HUES6 (cell line): ENCODE data around the gene PIGU.
A peak's percentile ranks its signal among the peaks of the same experiment; 100 is the strongest.

Source experiments
- H3K27ac ChIP-seq: 2 replicates; pipeline ENCODE4 v1.7.0; 2013; ENCODE audit warnings: low read depth, mild to moderate bottlenecking, low read length, inconsistent platforms
- H3K27me3 ChIP-seq: 2 replicates; pipeline ENCODE4 v1.6.1; 2013; ENCODE audit warnings: low read length; ENCODE audit not compliant: control insufficient read depth, insufficient read depth
- H3K36me3 ChIP-seq: 2 replicates; pipeline ENCODE4 v1.6.1; 2013; ENCODE audit warnings: low read length; ENCODE audit not compliant: control insufficient read depth, insufficient read depth
- H3K4me1 ChIP-seq: 2 replicates; pipeline ENCODE4 v1.6.1; 2013; ENCODE audit warnings: low read length; ENCODE audit not compliant: control insufficient read depth, insufficient read depth
- H3K4me3 ChIP-seq: 2 replicates; pipeline ENCODE4 v1.5.1; 2013; ENCODE audit warnings: low read depth, low read length
- H3K9ac ChIP-seq: one replicate; pipeline ENCODE4 v1.6.1; 2013; ENCODE audit warnings: mild to moderate bottlenecking, low read length
- H3K9me3 ChIP-seq: 2 replicates; pipeline ENCODE4 v1.6.1; 2013; ENCODE audit warnings: low read depth, low read length; ENCODE audit not compliant: control insufficient read depth, insufficient read depth

The PIGU gene

GRCh38 chr20:34713194-34713943 is 36.5 kb upstream of the PIGU start:
- Histone ChIP-seq H3K4me1 (no peaks in the 10 kb centered on the region), H3K27me3 (peaks cover 28% of the 10 kb centered on the region), H3K4me3 (no peak overlapping the region), H3K27ac (no peak overlapping the region), H3K36me3 (no peaks in the 10 kb centered on the region; the same call in 1 of the 2 replicates), H3K9me3 (no peaks in the 10 kb centered on the region), H3K9ac (no peak overlapping the region)

GRCh38 chr20:34712525-34713192 is 35.8 kb upstream of the PIGU start:
- no peak overlapping the region for H3K4me3 ChIP-seq
- no peaks in the 10 kb centered on the region for H3K4me1 ChIP-seq
- H3K27me3 ChIP-seq: peaks cover 32% of the 10 kb centered on the region
- H3K27ac ChIP-seq: no peak overlapping the region
- H3K9me3 ChIP-seq: no peaks in the 10 kb centered on the region
- no peak overlapping the region for H3K9ac ChIP-seq
- no peaks in the 10 kb centered on the region; the same call in 1 of the 2 replicates for H3K36me3 ChIP-seq

- H3K4me3 ChIP-seq: no peak overlapping the region
- no peaks in the 10 kb centered on the region for H3K4me1 ChIP-seq
- no peak overlapping the region for H3K27ac ChIP-seq
These were observed 35.0 kb upstream of the PIGU start for GRCh38 chr20:34711813-34712430.

GRCh38 chr20:34710861-34711574 is 34.1 kb upstream of the PIGU start:
- Histone ChIP-seq H3K36me3 (no peaks in the 10 kb centered on the region; the same call in 1 of the 2 replicates), H3K4me1 (no peaks in the 10 kb centered on the region), H3K27me3 (peaks cover 35% of the 10 kb centered on the region), H3K9ac (no peak overlapping the region), H3K4me3 (no peak overlapping the region), H3K9me3 (no peaks in the 10 kb centered on the region), H3K27ac (no peak overlapping the region)

More at GRCh38 chr20:34711813-34712430, 35.0 kb upstream of the PIGU start:
- no peaks in the 10 kb centered on the region for H3K9me3 ChIP-seq
- H3K36me3 ChIP-seq: no peaks in the 10 kb centered on the region; the same call in 1 of the 2 replicates
- H3K27me3 ChIP-seq: peaks cover 32% of the 10 kb centered on the region
- no peak overlapping the region for H3K9ac ChIP-seq

- Histone ChIP-seq H3K9ac (no peak overlapping the region), H3K27me3 (peaks cover 35% of the 10 kb centered on the region), H3K4me1 (no peaks in the 10 kb centered on the region), H3K9me3 (no peaks in the 10 kb centered on the region), H3K4me3 (peak overlapping the region; percentile 95), H3K36me3 (no peaks in the 10 kb centered on the region; the same call in 1 of the 2 replicates), H3K27ac (no peak overlapping the region)
These were observed 33.6 kb upstream of the PIGU start for GRCh38 chr20:34710568-34710839.

GRCh38 chr20:34709831-34710567 is 33.1 kb upstream of the PIGU start:
- H3K9me3 ChIP-seq: no peaks in the 10 kb centered on the region
- no peaks in the 10 kb centered on the region; the same call in 1 of the 2 replicates for H3K36me3 ChIP-seq
- peaks cover 4% of the 10 kb centered on the region; the same call in 1 of the 2 replicates for H3K4me1 ChIP-seq
- peak overlapping the region; percentile 95 for H3K4me3 ChIP-seq
- H3K27ac ChIP-seq: no peak overlapping the region
- H3K9ac ChIP-seq: peak overlapping the region; percentile 50
- peaks cover 35% of the 10 kb centered on the region for H3K27me3 ChIP-seq

GRCh38 chr20:34709044-34709830 is 32.3 kb upstream of the PIGU start:
- no peaks in the 10 kb centered on the region for H3K9me3 ChIP-seq
- peak overlapping the region; percentile 69; the same call in 1 of the 2 replicates for H3K27ac ChIP-seq
- H3K4me1 ChIP-seq: peaks cover 7% of the 10 kb centered on the region; the same call in 1 of the 2 replicates
- peak overlapping the region; percentile 68 for H3K9ac ChIP-seq
- H3K36me3 ChIP-seq: no peaks in the 10 kb centered on the region; the same call in 1 of the 2 replicates
- peak overlapping the region; percentile 95 for H3K4me3 ChIP-seq
- peaks cover 35% of the 10 kb centered on the region for H3K27me3 ChIP-seq

- Histone ChIP-seq H3K36me3 (no peaks in the 10 kb centered on the region), H3K27me3 (peaks cover 36% of the 10 kb centered on the region), H3K4me1 (peaks cover 7% of the 10 kb centered on the region; the same call in 1 of the 2 replicates), H3K4me3 (peak overlapping the region; percentile 95), H3K9ac (peak overlapping the region; percentile 16), H3K9me3 (no peaks in the 10 kb centered on the region), H3K27ac (no peak overlapping the region)
These were observed 31.7 kb upstream of the PIGU start for GRCh38 chr20:34708621-34709043.

GRCh38 chr20:34706912-34707784 is 30.3 kb upstream of the PIGU start:
- peaks cover 10% of the 10 kb centered on the region; the same call in 1 of the 2 replicates for H3K4me1 ChIP-seq
- no peak overlapping the region for H3K9ac ChIP-seq
- H3K9me3 ChIP-seq: no peaks in the 10 kb centered on the region
- no peaks in the 10 kb centered on the region for H3K36me3 ChIP-seq
- no peak overlapping the region for H3K4me3 ChIP-seq
- H3K27ac ChIP-seq: no peak overlapping the region
- peaks cover 45% of the 10 kb centered on the region for H3K27me3 ChIP-seq
